ENCODE results near the gene HSBP1.

Gene HSBP1

DNA sequence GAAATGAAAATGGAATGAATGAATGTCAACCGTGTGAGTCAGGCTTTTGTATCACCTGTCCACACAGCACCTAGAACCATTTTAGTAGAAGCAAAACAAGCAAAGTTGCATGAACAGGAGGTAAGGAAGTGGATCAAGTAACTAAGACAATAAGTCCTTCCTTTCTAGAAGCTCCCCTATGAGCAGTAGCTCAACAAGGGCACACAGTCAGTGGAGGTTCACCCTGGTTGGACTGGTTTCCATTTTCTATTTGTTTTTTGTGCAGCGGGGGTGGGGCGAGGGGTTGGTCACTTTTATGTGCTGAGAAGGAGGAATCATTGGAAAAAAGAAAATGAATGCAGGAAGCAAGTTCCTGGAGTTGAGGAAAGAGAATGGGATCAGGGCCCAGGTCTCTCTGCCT is 4.0 kb upstream of the HSBP1 start:
- intact Hi-C loops (cut with DNase I; ENCODE audit: low total_unique reads): no loop called here
- H3K36me3 ChIP-seq: no peaks in the 10 kb centered on the region
- H3K4me3 ChIP-seq: no peak overlapping the region
- TF ChIP-seq CTCF (IDR thresholded peaks at IDR 0.05): no peak
- H3K9me3 ChIP-seq: no peaks in the 10 kb centered on the region
- peaks cover 0 to 19% (median 8%) of the 10 kb centered on the region in 4 donors for H3K4me1 ChIP-seq
- no peaks in the 10 kb centered on the region for H3K27me3 ChIP-seq
- no peak for DNase-seq
- no peak overlapping the region for H3K27ac ChIP-seq

DNA sequence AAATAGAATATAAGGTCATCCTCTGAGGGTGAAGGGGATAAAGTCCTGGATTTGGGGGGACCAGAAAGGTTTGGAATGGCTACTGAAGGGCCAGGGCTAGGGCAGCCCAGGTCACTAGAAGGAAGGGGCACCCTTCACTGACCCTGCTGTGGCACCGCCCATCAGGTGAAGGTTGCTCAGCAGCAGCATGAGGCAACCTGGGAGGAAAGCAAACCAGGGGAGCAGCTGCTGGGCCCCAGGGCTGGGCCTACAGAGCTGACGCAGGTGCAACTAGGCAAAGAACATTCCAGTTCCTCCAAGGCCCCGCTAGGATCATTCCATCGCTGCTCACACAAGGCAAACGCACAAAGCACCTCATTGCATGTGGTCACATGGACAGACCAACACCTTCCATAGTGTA is 3.4 kb upstream of the HSBP1 start:
- DNase-seq: no peak
- intact Hi-C loops (cut with DNase I; ENCODE audit: low total_unique reads): no loop called here
- peaks cover 0 to 25% (median 11%) of the 10 kb centered on the region in 4 donors for H3K4me1 ChIP-seq
- no peaks in the 10 kb centered on the region for H3K9me3 ChIP-seq
- no peaks in the 10 kb centered on the region for H3K27me3 ChIP-seq
- no peak overlapping the region for H3K27ac ChIP-seq
- no peak for TF ChIP-seq CTCF (IDR thresholded peaks at IDR 0.05)
- H3K4me3 ChIP-seq: no peak overlapping the region
- H3K36me3 ChIP-seq: peaks cover 0 to under 1% (median 0%) of the 10 kb centered on the region in 3 donors

GRCh38 chr16:83806036-83806435 is 1.7 kb upstream of the HSBP1 start:
- Histone ChIP-seq H3K4me3 (no peak overlapping the region), H3K27me3 (no peaks in the 10 kb centered on the region), H3K36me3 (peaks cover 0 to 5% (median 3%) of the 10 kb centered on the region in 3 donors), H3K27ac (no peak overlapping the region), H3K4me1 (peaks cover 0 to 42% (median 24%) of the 10 kb centered on the region in 4 donors), H3K9me3 (no peaks in the 10 kb centered on the region)
- intact Hi-C loops (cut with DNase I; ENCODE audit: low total_unique reads): no loop called here
- no peak for TF ChIP-seq CTCF (IDR thresholded peaks at IDR 0.05)
- DNase-seq: no peak

DNA sequence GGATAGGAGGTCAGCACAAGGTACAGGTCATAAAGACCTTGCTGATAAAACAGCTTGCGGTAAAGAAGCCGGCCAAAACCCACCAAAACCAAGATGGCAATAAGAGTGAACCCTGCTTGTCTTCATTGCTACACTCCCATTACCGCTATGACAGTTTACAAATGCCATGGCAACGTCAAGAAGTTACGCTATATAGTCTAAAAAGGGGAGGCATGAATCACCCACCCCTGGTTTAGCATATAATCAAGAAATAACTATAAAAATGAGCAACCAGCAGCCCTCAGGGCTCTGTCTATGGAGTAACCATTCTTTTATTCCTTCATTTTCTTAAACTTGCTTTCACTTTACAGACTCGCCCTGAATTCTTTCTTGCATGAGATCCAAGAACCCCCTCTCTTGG is 1.0 kb upstream of the HSBP1 start:
- peak overlapping the region in 1 of 2 donors; percentile 85 for H3K27ac ChIP-seq
- H3K4me1 ChIP-seq: peaks cover 0 to 49% (median 31%) of the 10 kb centered on the region in 4 donors
- intact Hi-C loops (cut with DNase I; ENCODE audit: low total_unique reads): no loop called here
- no peaks in the 10 kb centered on the region for H3K27me3 ChIP-seq
- peaks cover 0 to 5% (median 3%) of the 10 kb centered on the region in 3 donors for H3K36me3 ChIP-seq
- no peak for DNase-seq
- no peak overlapping the region for H3K4me3 ChIP-seq
- no peak for TF ChIP-seq CTCF (IDR thresholded peaks at IDR 0.05)
- no peaks in the 10 kb centered on the region for H3K9me3 ChIP-seq

- H3K9me3 ChIP-seq: no peaks in the 10 kb centered on the region
- H3K4me3 ChIP-seq: peak overlapping the region; percentile 98 to 100
- H3K27me3 ChIP-seq: no peaks in the 10 kb centered on the region
- no peak for DNase-seq
- peaks cover 3 to 7% (median 3%) of the 10 kb centered on the region in 3 donors for H3K36me3 ChIP-seq
- H3K27ac ChIP-seq: peak overlapping the region; percentile 85 to 88
- intact Hi-C loops (cut with DNase I; ENCODE audit: low total_unique reads): no loop called here
- TF ChIP-seq CTCF (IDR thresholded peaks at IDR 0.05): no peak
- H3K4me1 ChIP-seq: peaks cover 0 to 49% (median 31%) of the 10 kb centered on the region in 4 donors
These were observed 460 bp upstream of the HSBP1 start for GRCh38 chr16:83807327-83807709.

DNA sequence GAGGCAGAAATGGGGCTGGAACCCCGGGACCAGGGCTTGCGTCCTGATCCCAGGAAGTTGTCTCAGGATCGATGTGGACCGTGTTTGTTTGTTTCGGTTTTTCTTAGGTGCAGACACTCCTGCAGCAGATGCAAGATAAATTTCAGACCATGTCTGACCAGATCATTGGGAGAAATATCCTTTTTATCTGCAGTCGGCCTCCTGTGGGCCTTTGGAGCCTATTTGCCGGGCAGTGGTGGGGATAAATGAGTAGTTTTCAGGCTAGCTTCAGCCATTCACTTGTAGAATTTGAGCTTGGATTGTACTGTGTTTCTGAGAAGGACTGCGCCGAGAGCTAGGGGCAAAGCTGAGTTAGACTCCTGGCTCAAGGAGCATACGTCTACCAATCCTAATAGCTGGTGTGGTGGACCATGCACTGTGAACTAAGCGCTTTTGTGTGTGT is 816 bp downstream of the HSBP1 start:
- no peak for TF ChIP-seq CTCF (IDR thresholded peaks at IDR 0.05)
- peak overlapping the region; percentile 98 to 100 for H3K4me3 ChIP-seq
- H3K36me3 ChIP-seq: peaks cover 3 to 16% (median 3%) of the 10 kb centered on the region in 3 donors
- H3K27me3 ChIP-seq: no peaks in the 10 kb centered on the region
- H3K9me3 ChIP-seq: no peaks in the 10 kb centered on the region
- H3K27ac ChIP-seq: peak overlapping the region; percentile 85 to 88
- no peak for DNase-seq
- intact Hi-C loops (cut with DNase I; ENCODE audit: low total_unique reads): no loop called here
- peaks cover 0 to 45% (median 27%) of the 10 kb centered on the region in 4 donors for H3K4me1 ChIP-seq
